Activated naive CD8-positive, alpha-beta T cell treated with anti-CD3 and anti-CD28 coated beads for 36 hours (primary cell): ENCODE results near the gene ANXA2. TPM values are rescaled to one million over a fixed set of nuclear protein-coding genes. Genes with fewer than 3 reads are reported as not detected.

Source experiments
- DNase-seq: peaks from one replicate; pipeline ENCODE4 v3.0.0; 2021
- H3K27ac Mint-ChIP-seq: one replicate; pipeline ENCODE4 v1.8.0; 2022; ENCODE audit warnings: mild to moderate bottlenecking, moderate library complexity, mixed read lengths
- H3K27me3 Mint-ChIP-seq: one replicate; pipeline ENCODE4 v1.8.0; 2022; ENCODE audit warnings: mild to moderate bottlenecking, mixed read lengths
- H3K36me3 Mint-ChIP-seq: one replicate; pipeline ENCODE4 v1.8.0; 2021; ENCODE audit warnings: mild to moderate bottlenecking, mixed read lengths
- H3K4me1 Mint-ChIP-seq: one replicate; pipeline ENCODE4 v1.8.0; 2021; ENCODE audit warnings: mixed read lengths
- H3K4me3 Mint-ChIP-seq: one replicate; pipeline ENCODE4 v1.8.0; 2022; ENCODE audit warnings: mild to moderate bottlenecking, moderate library complexity, mixed read lengths
- H3K9me3 Mint-ChIP-seq: one replicate; pipeline ENCODE4 v1.8.0; 2022; ENCODE audit warnings: mixed read lengths
- total RNA-seq, 2 experiments: library from RNA; stranded (reverse); gene quantifications; one replicate each; pipeline ENCODE4 v1.2.3, GENCODE V29; 2021

ANXA2 gene
- total RNA-seq, 2 experiments from 2014 or later, result 44.0 to 44.8 TPM

DNA sequence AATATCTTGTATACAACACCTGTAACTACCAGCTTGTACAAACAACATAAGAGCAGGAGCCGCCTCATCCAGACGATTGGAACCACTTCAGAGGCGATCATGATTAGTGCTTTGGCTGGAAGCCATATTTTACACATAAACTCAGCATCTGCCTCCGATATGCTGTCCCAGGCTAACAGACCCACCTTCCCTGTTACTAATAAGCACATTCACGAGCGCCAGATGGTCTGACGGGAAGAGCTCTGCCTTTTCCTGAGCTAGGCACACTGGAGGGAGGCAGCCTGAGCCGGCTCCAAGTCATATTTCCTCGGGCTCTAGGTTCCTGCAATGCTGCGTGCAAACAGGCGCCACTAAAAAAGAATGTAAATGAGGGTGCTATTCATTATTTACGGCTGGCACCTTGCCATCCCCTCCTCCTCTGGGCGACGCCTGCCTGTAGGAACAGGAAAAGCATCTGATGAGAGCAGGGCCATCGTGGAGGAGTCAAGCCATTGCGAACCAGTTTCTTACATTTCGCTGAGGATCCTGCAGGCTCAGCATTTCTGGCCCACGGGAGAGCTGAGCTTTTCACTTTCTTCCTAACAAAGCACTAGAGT lies 98.2 kb downstream of the ANXA2 start:
- peaks cover 7% of the 10 kb centered on the region for H3K27me3 Mint-ChIP-seq
- no peak overlapping the region for H3K27ac Mint-ChIP-seq
- no peaks in the 10 kb centered on the region for H3K36me3 Mint-ChIP-seq
- no peak overlapping the region for H3K4me3 Mint-ChIP-seq
- peaks cover 6% of the 10 kb centered on the region for H3K9me3 Mint-ChIP-seq
- DNase-seq, result no peak
- no peaks in the 10 kb centered on the region for H3K4me1 Mint-ChIP-seq

Other genes with a start within 250 kb of the ANXA2 start
- 10 to 100 TPM; 72.0 to 72.8 TPM for gene ICE2, start 81.2 kb upstream of the ANXA2 start, total RNA-seq